COLO668 (cell line): ENCODE measurements around the gene KRTAP17-1.
"Not testable (repeated sequence)": the region's sequence is repeated elsewhere in the genome, so short reads cannot be mapped to it uniquely, and the experiment has no call there.

Experiments
- DNase-seq: peaks from one replicate; lab custom pipeline; 2025; ENCODE audit not compliant: unreplicated experiment; lab: John Stamatoyannopoulos, UW

KRTAP17-1 gene

GRCh38 chr17:41307647-41308046 lies 7.9 kb downstream of the KRTAP17-1 start:
- no peak for DNase-seq

- no peak for DNase-seq
These were observed 11.4 kb downstream of the KRTAP17-1 start for GRCh38 chr17:41304091-41304490.

GRCh38 chr17:41302981-41303380 lies 12.5 kb downstream of the KRTAP17-1 start:
- DNase-seq, result no peak

GRCh38 chr17:41301916-41302901 lies 13.3 kb downstream of the KRTAP17-1 start, which contains the start of gene KRTAP29-1:
Gene KRTAP29-1 (minus strand): TSS chr17:41302851. CDS start chr17:41302851, 0 bp downstream.
- DNase-seq, result no peak

GRCh38 chr17:41301204-41301790 lies 14.2 kb downstream of the KRTAP17-1 start:
- DNase-seq, result no peak

GRCh38 chr17:41298458-41299135 lies 16.9 kb downstream of the KRTAP17-1 start:
- no peak for DNase-seq

- DNase-seq, result no peak
These were observed 18.7 kb downstream of the KRTAP17-1 start for GRCh38 chr17:41296846-41297245.

- DNase-seq, result no peak
These were observed 21.5 kb downstream of the KRTAP17-1 start for GRCh38 chr17:41294016-41294415.

GRCh38 chr17:41287050-41287449 lies 28.5 kb downstream of the KRTAP17-1 start:
- DNase-seq, result no peak

- DNase-seq, result no peak
These were observed 31.0 kb downstream of the KRTAP17-1 start for GRCh38 chr17:41284546-41284945.

GRCh38 chr17:41284043-41284442 lies 31.5 kb downstream of the KRTAP17-1 start:
- DNase-seq, result no peak

GRCh38 chr17:41278176-41278955 lies 37.1 kb downstream of the KRTAP17-1 start:
- no peak for DNase-seq

- DNase-seq, result not testable (repeated sequence)
These were observed 39.8 kb downstream of the KRTAP17-1 start, which contains the start of gene KRTAP9-7 for GRCh38 chr17:41275648-41276190. Gene KRTAP9-7 (plus strand): TSS chr17:41275698. CDS start chr17:41275698, 0 bp downstream.

GRCh38 chr17:41271858-41272257 lies 43.7 kb downstream of the KRTAP17-1 start:
- no peak for DNase-seq

- not testable (repeated sequence) for DNase-seq
These were observed 44.2 kb downstream of the KRTAP17-1 start for GRCh38 chr17:41271323-41271722.

- DNase-seq, result no peak
These were observed 47.8 kb downstream of the KRTAP17-1 start for GRCh38 chr17:41267711-41268110.

- DNase-seq, result no peak
These were observed 50.4 kb downstream of the KRTAP17-1 start, which contains the start of gene KRTAP9-6 for GRCh38 chr17:41265078-41265477. Gene KRTAP9-6 (plus strand): TSS chr17:41265378. CDS start chr17:41265378, 0 bp downstream.
